Panc1 (cell line): Measurements from ENCODE around the gene BRINP2. TPM values are rescaled to one million over a fixed set of nuclear protein-coding genes. Genes with fewer than 3 reads are reported as not detected.

Experiments
- ATAC-seq: fragments of 200-7000 bp; cut with Tn5 transposase; 2 replicates; pipeline ENCODE4 v1.9.1; 2020; ENCODE audit warnings: mild to moderate bottlenecking, moderate library complexity
- BruUV-seq: library from RNA; stranded (reverse); fragments of 400-500 nt; replicated peaks from 2 replicates; lab custom pipeline; 2021; lab: Mats Ljungman, UMichigan
- CTCF ChIA-PET: fragments of 300-600 bp; sonication (Branson Sonifier 250); formaldehyde crosslinking; loops from one replicate; lab custom pipeline; 2022; ENCODE audit warnings: antibody characterized with exemption; lab: Charles Lee
- POLR2A ChIA-PET: fragments of 300-600 bp; sonication (Branson Sonifier 250); formaldehyde crosslinking; loops from one replicate; lab custom pipeline; 2022; ENCODE audit warnings: antibody characterized with exemption; lab: Charles Lee
- DNase-seq: peaks from one replicate; pipeline ENCODE4 v3.0.0-alpha.2; 2010; ENCODE audit warnings: low read depth, low spot score
- H3K27ac ChIP-seq: 2 replicates; pipeline ENCODE4 v1.5.1; 2011; ENCODE audit warnings: mild to moderate bottlenecking, low read length, inconsistent platforms
- H3K27me3 ChIP-seq: fragments of 200-500 bp; sonication (Bioruptor generic); 2 replicates; pipeline ENCODE4 v1.6.0; 2014; ENCODE audit warnings: low read length, inconsistent platforms; ENCODE audit not compliant: control insufficient read depth, insufficient read depth
- H3K36me3 ChIP-seq: fragments of 200-500 bp; sonication (Bioruptor generic); 2 replicates; pipeline ENCODE4 v1.5.1; 2014; ENCODE audit warnings: inconsistent platforms, mild to moderate bottlenecking, low read length, moderate library complexity; ENCODE audit not compliant: control insufficient read depth, insufficient read depth
- H3K4me1 ChIP-seq: 2 replicates; pipeline ENCODE4 v1.5.1; 2011; ENCODE audit warnings: inconsistent platforms, mild to moderate bottlenecking, low read length, moderate library complexity; ENCODE audit not compliant: control insufficient read depth, insufficient read depth
- H3K4me3 ChIP-seq, 2 experiments: 2 replicates each; pipeline ENCODE4 v1.5.1; 2011 to 2012; ENCODE audit warnings: low read depth in 2 of 2, low read length in 2 of 2, mild to moderate bottlenecking in 2 of 2, inconsistent platforms in 1 of 2, moderate library complexity in 1 of 2
- H3K9me3 ChIP-seq: fragments of 200-500 bp; sonication (Bioruptor generic); 2 replicates; pipeline ENCODE4 v1.5.1; 2014; ENCODE audit warnings: low read depth, mild to moderate bottlenecking, inconsistent platforms, low read length, moderate library complexity; ENCODE audit not compliant: control insufficient read depth, insufficient read depth
- CTCF ChIP-seq: fragments of 450-650 bp; IDR thresholded peaks from 2 replicates; pipeline ENCODE4 v1.5.1; 2017; ENCODE audit warnings: mild to moderate bottlenecking
- POLR2AphosphoS5 ChIP-seq: IDR thresholded peaks from 2 replicates; pipeline ENCODE4 v1.6.1; 2012; ENCODE audit warnings: mild to moderate bottlenecking, low read depth, low read length, moderate library complexity
- REST ChIP-seq, 2 experiments: IDR thresholded peaks; 2 replicates each; pipeline ENCODE4 v1.6.1; 2011 to 2012; ENCODE audit warnings: low read depth in 2 of 2, control low read depth in 1 of 2, low read length in 1 of 2, mild to moderate bottlenecking in 1 of 2, moderate library complexity in 1 of 2; ENCODE audit not compliant: insufficient read depth in 1 of 2
- SIN3A ChIP-seq: IDR thresholded peaks from 2 replicates; pipeline ENCODE4 v1.6.1; 2012; ENCODE audit warnings: low read depth, mild to moderate bottlenecking, low read length, moderate library complexity, borderline replicate concordance; ENCODE audit not compliant: insufficient read depth
- TCF7L2 ChIP-seq: IDR thresholded peaks from 2 replicates; pipeline ENCODE4 v1.6.1; 2011; ENCODE audit warnings: mild to moderate bottlenecking, low read depth, low read length, inconsistent platforms
- in situ Hi-C: cut with HindIII; loops from 2 replicates; pipeline ENCODE4 v1.10.0; 2016; ENCODE audit warnings: low sequenced_read_pairs, low pct_unique_long_range_greater_than_20kb
- intact Hi-C: fragments of 100-400 bp; cut with micrococcal nuclease; formaldehyde crosslinking; loops from one replicate; pipeline ENCODE4 v1.10.0; 2022; ENCODE audit not compliant: unreplicated experiment
- total RNA-seq: library from RNA; stranded (reverse); gene quantifications from one replicate; pipeline ENCODE4 v1.2.1, GENCODE V29; 2021; ENCODE audit not compliant: unreplicated experiment

The BRINP2 gene
- total RNA-seq, 1 experiment from 2014 or later = not detected

GRCh38 chr1:177190308-177190970, 19.7 kb downstream of the BRINP2 start:
- BruUV-seq = no TSS peak

GRCh38 chr1:177198243-177198642, 27.5 kb downstream of the BRINP2 start:
- H3K27me3 ChIP-seq = peaks cover 6% of the 10 kb centered on the region; the same call in 1 of the 2 replicates
- intact Hi-C loops = no loop called here
- no peak overlapping the region for H3K4me3 ChIP-seq
- H3K27ac ChIP-seq = no peak overlapping the region
- H3K36me3 ChIP-seq = no peaks in the 10 kb centered on the region
- no peaks in the 10 kb centered on the region for H3K9me3 ChIP-seq
- CTCF ChIA-PET = no interaction called here
- in situ Hi-C loops = no loop called here
- DNase-seq (no peak), ATAC-seq (no peak)
- H3K4me1 ChIP-seq = no peaks in the 10 kb centered on the region
- BruUV-seq = no TSS peak
- TF ChIP-seq CTCF = no peak
- TF ChIP-seq TCF7L2 = no peak
- no peak for TF ChIP-seq REST (IDR thresholded peaks at IDR 0.05; ENCODE audit: insufficient read depth in 1 of 2, low read depth in 2 of 2, low read length in 1 of 2)
- TF ChIP-seq SIN3A = no peak
- POLR2A ChIA-PET = no interaction called here

More at GRCh38 chr1:177190308-177190970, 19.7 kb downstream of the BRINP2 start:
- POLR2A ChIA-PET = interaction anchor here (0.6 kb wide), 1 partner anchor 404 kb away, joined by 6 read pairs; no protein-coding TSS in a partner anchor
- H3K27me3 ChIP-seq = peaks cover 3% of the 10 kb centered on the region
- no peaks in the 10 kb centered on the region for H3K36me3 ChIP-seq
- intact Hi-C loops = no loop called here
- H3K27ac ChIP-seq = no peak overlapping the region
- no peak overlapping the region for H3K4me3 ChIP-seq
- no peak for DNase-seq
- CTCF ChIA-PET = interaction anchor here (0.6 kb wide), 1 partner anchor 413 kb away, joined by 6 read pairs; no protein-coding TSS in a partner anchor
- no peak for ATAC-seq
- H3K9me3 ChIP-seq = no peaks in the 10 kb centered on the region
- no peaks in the 10 kb centered on the region for H3K4me1 ChIP-seq
- in situ Hi-C loops = no loop called here
- TF ChIP-seq TCF7L2 (no peak), REST (IDR thresholded peaks at IDR 0.05; ENCODE audit: insufficient read depth in 1 of 2, low read depth in 2 of 2, low read length in 1 of 2) (no peak), POLR2AphosphoS5 (no peak), SIN3A (no peak), CTCF (no peak)
